ENCODE measurements around the gene ATG5.

The ATG5 gene

DNA sequence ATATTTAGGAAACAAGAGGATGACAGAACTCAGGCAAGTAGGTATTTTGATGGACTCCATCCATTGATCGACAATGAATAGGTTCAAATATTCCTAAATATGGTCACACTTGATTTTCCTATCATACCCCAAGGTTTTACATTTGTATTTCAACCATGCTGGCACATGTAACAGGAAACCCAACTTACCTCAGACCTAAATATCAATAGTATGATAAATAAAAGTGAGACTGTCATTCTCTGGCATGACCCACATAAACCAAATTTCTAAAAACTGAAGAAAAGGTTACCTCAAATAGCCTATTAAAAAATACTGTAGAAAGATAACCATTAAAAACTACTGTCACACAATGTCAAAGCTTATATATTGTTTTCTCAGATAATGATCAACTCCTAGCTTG lies 142.1 kb downstream of the ATG5 start:
- TF ChIP-seq ZNF26 (tag by site-specific recombination; IDR thresholded peaks at IDR 0.05) (no peak), ZNF514 (tag by site-specific recombination; IDR thresholded peaks at IDR 0.05) (no peak), HOXC10 (CRISPR knock-in tag; IDR thresholded peaks at IDR 0.05) (no peak), ZNF610 (tag by site-specific recombination; IDR thresholded peaks at IDR 0.05; ENCODE audit: borderline replicate concordance) (no peak), ZNF621 (tag by site-specific recombination; IDR thresholded peaks at IDR 0.05) (no peak), ZNF48 (tag by site-specific recombination; IDR thresholded peaks at IDR 0.05) (no peak), ZIC2 (tag by site-specific recombination; IDR thresholded peaks at IDR 0.05) (no peak)
- H3K27ac ChIP-seq (ENCODE audit: extremely low read depth, low read depth, low read length): no peak overlapping the region
- no peaks in the 10 kb centered on the region for H3K9me3 ChIP-seq (ENCODE audit: control insufficient read depth, insufficient read depth, low read depth, low read length)
- H3K36me3 ChIP-seq (ENCODE audit: control insufficient read depth in 2 of 2, insufficient read depth in 1 of 2, low read length in 2 of 2): peaks cover 0 to 7% of the 10 kb centered on the region in 2 experiments; a peak in 1 of 3 replicates
- H3K4me3 ChIP-seq (ENCODE audit: low read depth, low read length): no peak overlapping the region
- no peaks in the 10 kb centered on the region for H3K4me1 ChIP-seq (ENCODE audit: control insufficient read depth, insufficient read depth, low read length)
- ChIA-PET CTCF (interaction anchor here (0.6 to 0.7 kb wide), 2 partner anchors 120 to 151 kb away, joined by 3 to 4 read pairs; no protein-coding TSS in a partner anchor), POLR2A (no interaction called here)

- Histone ChIP-seq H3K9me3 (ENCODE audit: control insufficient read depth, insufficient read depth, low read depth, low read length) (no peaks in the 10 kb centered on the region), H3K4me3 (ENCODE audit: low read depth, low read length) (no peak overlapping the region), H3K4me1 (ENCODE audit: control insufficient read depth, insufficient read depth, low read length) (no peaks in the 10 kb centered on the region), H3K27ac (ENCODE audit: extremely low read depth, low read depth, low read length) (no peak overlapping the region), H3K36me3 (ENCODE audit: control insufficient read depth in 2 of 2, insufficient read depth in 1 of 2, low read length in 2 of 2) (peaks cover 0 to 7% of the 10 kb centered on the region in 2 experiments; a peak in 1 of 3 replicates)
- TF ChIP-seq ZBTB11 (tag by site-specific recombination; conservative IDR thresholded peaks at IDR 0.05; ENCODE audit: low read depth): no peak
- no peak for TF ChIP-seq ZNF654 (tag by site-specific recombination; IDR thresholded peaks at IDR 0.05; ENCODE audit: low read depth)
- TF ChIP-seq REST (tag by site-specific recombination; IDR thresholded peaks at IDR 0.05): no peak
- TF ChIP-seq HOXA7 (CRISPR knock-in tag; IDR thresholded peaks at IDR 0.05; ENCODE audit: borderline replicate concordance): no peak
- no peak for TF ChIP-seq WT1 (tag by site-specific recombination; IDR thresholded peaks at IDR 0.05)
- TF ChIP-seq GLIS2 (tag by site-specific recombination; IDR thresholded peaks at IDR 0.05): no peak
- TF ChIP-seq ZNF513 (tag by site-specific recombination; IDR thresholded peaks at IDR 0.05): no peak
- TF ChIP-seq OSR2 (tag by site-specific recombination; IDR thresholded peaks at IDR 0.05): no peak
- no peak for TF ChIP-seq SETDB1 (IDR thresholded peaks at IDR 0.05; ENCODE audit: insufficient read length, low read length)
- TF ChIP-seq, protein P1, sequence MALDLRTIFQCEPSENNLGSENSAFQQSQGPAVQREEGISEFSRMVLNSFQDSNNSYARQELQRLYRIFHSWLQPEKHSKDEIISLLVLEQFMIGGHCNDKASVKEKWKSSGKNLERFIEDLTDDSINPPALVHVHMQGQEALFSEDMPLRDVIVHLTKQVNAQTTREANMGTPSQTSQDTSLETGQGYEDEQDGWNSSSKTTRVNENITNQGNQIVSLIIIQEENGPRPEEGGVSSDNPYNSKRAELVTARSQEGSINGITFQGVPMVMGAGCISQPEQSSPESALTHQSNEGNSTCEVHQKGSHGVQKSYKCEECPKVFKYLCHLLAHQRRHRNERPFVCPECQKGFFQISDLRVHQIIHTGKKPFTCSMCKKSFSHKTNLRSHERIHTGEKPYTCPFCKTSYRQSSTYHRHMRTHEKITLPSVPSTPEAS (tag by site-specific recombination; IDR thresholded peaks at IDR 0.05): no peak
- no peak for TF ChIP-seq ZBTB26 (tag by site-specific recombination; optimal IDR thresholded peaks at IDR 0.05)
- no peak for TF ChIP-seq EGR2 (tag by site-specific recombination; IDR thresholded peaks at IDR 0.05; ENCODE audit: low read depth)
- ChIA-PET POLR2A (no interaction called here), CTCF (interaction anchor here (0.6 to 0.9 kb wide), 2 partner anchors 17 to 26 kb away, joined by 3 to 5 read pairs; no protein-coding TSS in a partner anchor)
These were observed 143.1 kb downstream of the ATG5 start for GRCh38 chr6:106182455-106182854.

Measured in HEK293 (cell line).